Adipose tissue (tissue), 3 donors: Measurements from ENCODE around the gene ZNF165. TPM values are rescaled to one million over a fixed set of nuclear protein-coding genes. Genes with fewer than 3 reads are reported as not detected.
"Not testable (repeated sequence)": the region's sequence is repeated elsewhere in the genome, so short reads cannot be mapped to it uniquely, and the experiment has no call there.

Experiments used
- H3K27ac ChIP-seq: one replicate; pipeline ENCODE4 v1.5.1; 2013; ENCODE audit warnings: low read depth, low read length
- WGBS, 3 donors: extraction: QIAGEN DNeasy Blood & Tissue Kit; methylation state at CpG; one replicate each; pipeline ENCODE4 v1.1.7; 2013; 5-methylcytosine and 5-hydroxymethylcytosine counted together
- polyA plus RNA-seq, 3 donors: library from polyadenylated mRNA; stranded (reverse); fragments of 200-250 nt; gene quantifications; one replicate each; pipeline ENCODE4 v1.2.3, GENCODE V29; 2013
- donor health status: healthy with polysubstance abuse.
- donor health status: Bipolar disorder and iron deficiency.
- donor health status: healthy.

The ZNF165 gene
- polyA plus RNA-seq, 3 donors = 0.31 to 2.3 (median 1.0) TPM

DNA sequence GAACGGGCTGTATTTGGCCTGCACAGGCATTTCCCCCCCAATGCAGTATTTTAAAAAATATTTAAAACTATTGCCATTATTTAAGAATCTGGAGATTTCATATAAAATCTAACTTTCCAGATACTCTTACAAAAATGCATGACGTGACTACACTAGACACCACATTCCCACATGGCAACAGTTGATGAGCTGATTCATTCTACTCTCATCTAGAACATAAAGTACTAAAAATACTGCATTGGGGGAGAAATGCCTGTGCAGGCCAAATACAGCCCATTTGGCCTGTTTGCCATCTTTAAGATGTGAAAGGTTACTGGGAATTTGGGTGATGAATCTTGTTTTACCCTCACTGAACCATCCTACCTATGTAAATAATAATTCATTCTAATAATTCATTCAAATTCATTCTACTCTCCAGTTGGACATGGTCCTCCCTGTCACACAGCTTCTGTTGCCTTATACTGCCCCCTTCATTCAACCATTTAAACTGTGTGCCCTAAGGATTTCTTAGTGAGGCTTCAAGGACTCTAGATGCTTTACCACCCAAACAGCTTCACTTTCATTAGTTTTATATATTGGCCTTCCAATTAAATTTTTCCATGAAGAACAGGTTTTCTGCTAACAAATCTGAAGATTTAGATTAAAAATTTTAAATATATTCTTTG lies 37.1 kb downstream of the ZNF165 start:
- 90 to 92% (median 92%) methylated on average over 2 of the region's 2 CpGs for WGBS, 3 donors
- no peak overlapping the region for H3K27ac ChIP-seq

DNA sequence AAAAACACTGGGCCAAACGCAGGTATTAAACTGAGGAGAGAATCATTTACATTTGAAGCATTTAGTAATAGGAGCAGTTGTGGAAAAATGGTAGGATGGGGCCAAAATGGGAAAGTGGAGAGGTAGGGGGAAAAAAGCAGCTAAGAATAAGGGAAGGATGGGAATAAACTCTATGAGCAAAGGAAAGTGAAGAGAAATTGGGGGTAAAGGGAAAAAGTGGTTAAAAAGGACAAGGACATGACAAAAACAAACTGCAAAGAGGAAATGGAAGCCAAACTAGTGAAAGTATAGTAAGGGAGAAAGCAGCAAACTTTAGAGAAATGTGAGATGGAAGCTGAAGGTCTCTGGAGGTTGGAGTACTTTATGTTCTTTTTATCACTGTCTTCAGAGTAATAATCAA lies 37.8 kb downstream of the ZNF165 start:
- 75 to 90% (median 81%) methylated on average over 1 of the region's 1 CpG for WGBS, 3 donors
- H3K27ac ChIP-seq = no peak overlapping the region

DNA sequence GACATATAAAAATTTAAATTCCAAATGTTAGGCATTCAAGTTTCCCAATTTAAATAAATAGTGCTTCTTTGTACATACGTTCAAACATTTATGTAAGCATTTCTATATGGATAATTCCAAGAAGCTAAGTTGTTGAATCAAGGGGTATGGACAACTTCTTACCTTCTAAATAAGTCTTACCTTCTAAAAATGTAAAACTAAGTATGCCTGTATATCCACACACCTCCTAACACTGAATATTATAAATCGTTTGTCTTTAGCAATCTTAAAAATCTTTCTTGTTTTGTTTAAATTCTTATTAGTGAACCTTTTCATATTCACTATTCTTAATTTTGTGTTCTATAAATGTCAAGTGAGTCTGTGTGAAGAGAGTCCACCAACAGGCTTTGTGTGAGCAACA lies 41.5 kb downstream of the ZNF165 start:
- 87 to 93% (median 92%) methylated on average over 2 of the region's 2 CpGs for WGBS, 3 donors
- H3K27ac ChIP-seq = no peak overlapping the region

DNA sequence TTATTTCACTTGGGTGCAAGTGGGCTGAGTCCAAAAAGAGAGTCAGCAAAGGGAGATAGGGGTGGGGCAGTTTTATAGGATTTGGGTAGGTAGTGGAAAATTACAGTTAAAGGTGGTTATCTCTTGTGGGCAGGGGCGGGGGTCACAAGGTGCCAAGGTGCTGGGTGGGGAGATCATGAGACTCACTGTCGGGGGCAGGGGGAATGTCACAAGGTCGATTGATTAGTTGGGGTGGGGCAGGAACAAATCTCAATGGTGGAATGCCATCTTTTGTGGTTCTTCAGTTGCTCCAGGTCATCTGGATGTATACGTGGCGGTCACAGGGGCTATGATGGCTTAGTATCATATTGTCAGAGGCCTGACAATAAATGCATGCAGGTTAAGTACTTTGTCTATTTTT lies 41.9 kb downstream of the ZNF165 start:
- not testable (repeated sequence) for H3K27ac ChIP-seq
- WGBS, 3 donors = 90 to 96% (median 95%) methylated on average over 5 of the region's 5 CpGs

DNA sequence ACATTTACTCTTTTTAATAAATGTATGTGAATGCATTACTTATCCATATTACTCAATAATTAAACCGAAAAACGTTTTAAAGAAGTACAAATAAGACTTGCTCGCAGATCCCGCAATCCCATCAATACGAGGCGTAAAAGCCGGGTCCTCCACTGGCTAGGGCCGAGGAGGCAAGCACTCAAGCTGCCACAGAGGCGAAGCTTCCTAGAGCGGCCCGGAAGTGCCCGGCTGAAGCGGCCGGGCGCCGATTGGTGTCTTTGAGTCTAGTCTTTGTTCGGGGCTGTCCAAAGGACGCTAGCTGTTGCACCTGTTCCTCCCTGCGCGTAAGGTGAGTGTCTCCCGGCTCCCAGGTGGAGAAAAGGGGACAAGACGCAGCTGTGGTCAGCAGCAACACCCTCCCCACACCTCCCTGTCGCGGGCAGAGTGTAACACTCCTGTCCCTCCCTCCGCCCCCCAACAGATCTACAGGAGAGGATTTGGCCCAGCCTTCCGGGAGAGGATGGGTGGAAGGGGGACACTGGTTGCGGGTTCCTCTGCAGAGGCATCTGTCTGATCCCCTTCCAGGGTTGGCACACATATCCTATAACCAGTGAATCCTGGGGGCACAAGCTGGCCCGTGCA lies 44.1 kb downstream of the ZNF165 start, which contains the start of gene ZSCAN16:
TSS of gene ZSCAN16 (plus strand) at position 260 of the 621 bp plus-strand sequence. CDS start 835 bp downstream, outside the sequence.
- no peak within 1 kb of the TSS for H3K27ac ChIP-seq
- 0 to 1% (median 0%) methylated on average over 28 of the region's 28 CpGs for WGBS, 3 donors

DNA sequence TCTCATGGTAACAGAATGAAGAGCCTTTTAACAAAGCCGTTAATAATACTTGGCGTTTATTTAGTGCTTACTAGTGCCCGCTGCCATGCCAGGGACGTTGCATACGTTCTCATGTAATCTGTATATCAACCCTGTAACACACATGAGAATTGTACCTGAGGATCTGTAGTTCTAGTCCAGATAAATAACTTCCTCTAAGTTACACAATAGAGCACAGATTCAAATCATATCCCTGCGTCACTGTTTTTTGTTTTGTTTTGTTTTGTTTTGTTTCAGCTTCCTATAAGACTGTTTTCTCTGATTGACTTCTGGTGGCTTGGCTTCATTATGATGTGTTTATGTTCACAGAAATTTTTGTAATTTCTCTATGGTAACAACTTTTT lies 44.6 kb downstream of the ZNF165 start:
- H3K27ac ChIP-seq = no peak overlapping the region
- WGBS, 3 donors = 6 to 7% (median 6%) methylated on average over 6 of the region's 6 CpGs

DNA sequence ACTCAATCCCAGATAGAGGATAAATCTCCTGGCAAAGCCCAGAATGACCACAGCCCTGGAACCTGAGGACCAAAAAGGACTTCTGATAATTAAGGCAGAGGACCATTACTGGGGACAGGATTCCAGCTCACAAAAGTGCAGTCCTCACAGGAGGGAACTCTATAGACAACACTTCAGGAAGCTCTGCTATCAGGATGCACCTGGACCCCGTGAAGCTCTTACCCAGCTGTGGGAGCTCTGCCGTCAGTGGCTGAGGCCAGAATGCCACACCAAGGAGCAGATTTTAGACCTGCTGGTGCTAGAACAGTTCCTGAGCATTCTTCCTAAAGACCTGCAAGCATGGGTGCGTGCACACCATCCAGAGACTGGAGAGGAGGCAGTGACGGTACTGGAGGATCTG lies 45.0 kb downstream of the ZNF165 start:
- H3K27ac ChIP-seq = no peak overlapping the region
- 61 to 74% (median 63%) methylated on average over 4 of the region's 4 CpGs for WGBS, 3 donors

DNA sequence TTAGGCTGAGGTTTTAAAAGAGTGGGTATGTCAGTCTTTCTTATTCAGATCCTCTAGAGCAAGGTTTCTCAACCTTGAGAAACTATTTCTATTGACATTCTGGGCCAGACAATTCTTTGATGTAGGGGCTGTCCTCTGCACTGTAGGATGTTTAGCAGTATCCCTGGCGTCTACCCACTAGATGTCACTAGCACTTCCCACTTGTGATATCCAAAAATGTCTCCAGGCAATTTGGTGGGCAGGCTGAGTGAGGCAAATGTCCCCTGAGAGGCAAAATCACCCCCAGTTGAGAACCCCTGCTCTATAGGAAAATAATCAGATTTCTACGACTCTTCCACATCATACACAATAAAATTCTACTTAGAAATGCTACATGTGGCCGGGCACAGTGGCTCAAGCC lies 53.6 kb downstream of the ZNF165 start:
- H3K27ac ChIP-seq = no peak overlapping the region
- WGBS, 3 donors = 53 to 60% (median 58%) methylated on average over 3 of the region's 3 CpGs

DNA sequence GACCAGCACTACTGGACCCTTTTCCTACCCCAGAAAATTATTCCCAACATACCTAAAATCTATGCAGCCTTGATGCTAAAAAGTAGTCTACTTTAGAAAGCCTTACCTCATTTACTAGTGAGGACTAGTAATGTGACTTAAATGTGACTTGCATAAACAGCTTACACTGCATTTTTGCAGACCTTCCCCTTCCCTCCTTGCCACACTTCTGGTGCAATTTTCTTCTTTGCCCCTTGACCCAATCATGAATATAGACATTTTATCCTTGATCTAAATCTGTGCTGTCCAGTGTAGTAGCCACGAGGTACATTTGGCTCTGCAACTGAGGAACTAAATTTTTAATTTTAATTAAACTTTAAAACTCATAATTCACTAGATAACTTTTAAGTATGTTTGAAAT lies 54.3 kb downstream of the ZNF165 start:
- no peak overlapping the region for H3K27ac ChIP-seq
- WGBS, 3 donors = 45 to 67% (median 55%) methylated on average over 1 of the region's 1 CpG

DNA sequence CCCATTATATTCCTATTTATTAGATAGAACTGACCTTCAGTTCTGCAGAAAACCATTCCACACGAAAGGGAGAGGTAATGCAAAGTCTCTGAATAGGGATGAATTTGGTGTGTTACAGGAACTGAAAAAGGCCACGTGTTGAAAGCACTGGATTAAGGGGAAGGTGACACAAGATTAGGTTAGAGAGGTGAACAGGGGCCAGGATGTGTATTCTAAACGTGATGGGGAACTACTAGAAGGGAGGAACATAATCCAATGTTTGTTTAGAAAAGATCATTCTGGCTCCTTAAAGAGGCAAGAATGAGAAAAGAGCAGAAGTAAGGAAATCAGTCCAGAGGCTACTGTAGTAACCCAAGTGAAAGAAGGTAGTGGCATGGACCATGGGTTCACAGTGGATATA lies 55.0 kb downstream of the ZNF165 start:
- WGBS, 3 donors = 20 to 29% (median 21%) methylated on average over 3 of the region's 3 CpGs
- no peak overlapping the region for H3K27ac ChIP-seq

DNA sequence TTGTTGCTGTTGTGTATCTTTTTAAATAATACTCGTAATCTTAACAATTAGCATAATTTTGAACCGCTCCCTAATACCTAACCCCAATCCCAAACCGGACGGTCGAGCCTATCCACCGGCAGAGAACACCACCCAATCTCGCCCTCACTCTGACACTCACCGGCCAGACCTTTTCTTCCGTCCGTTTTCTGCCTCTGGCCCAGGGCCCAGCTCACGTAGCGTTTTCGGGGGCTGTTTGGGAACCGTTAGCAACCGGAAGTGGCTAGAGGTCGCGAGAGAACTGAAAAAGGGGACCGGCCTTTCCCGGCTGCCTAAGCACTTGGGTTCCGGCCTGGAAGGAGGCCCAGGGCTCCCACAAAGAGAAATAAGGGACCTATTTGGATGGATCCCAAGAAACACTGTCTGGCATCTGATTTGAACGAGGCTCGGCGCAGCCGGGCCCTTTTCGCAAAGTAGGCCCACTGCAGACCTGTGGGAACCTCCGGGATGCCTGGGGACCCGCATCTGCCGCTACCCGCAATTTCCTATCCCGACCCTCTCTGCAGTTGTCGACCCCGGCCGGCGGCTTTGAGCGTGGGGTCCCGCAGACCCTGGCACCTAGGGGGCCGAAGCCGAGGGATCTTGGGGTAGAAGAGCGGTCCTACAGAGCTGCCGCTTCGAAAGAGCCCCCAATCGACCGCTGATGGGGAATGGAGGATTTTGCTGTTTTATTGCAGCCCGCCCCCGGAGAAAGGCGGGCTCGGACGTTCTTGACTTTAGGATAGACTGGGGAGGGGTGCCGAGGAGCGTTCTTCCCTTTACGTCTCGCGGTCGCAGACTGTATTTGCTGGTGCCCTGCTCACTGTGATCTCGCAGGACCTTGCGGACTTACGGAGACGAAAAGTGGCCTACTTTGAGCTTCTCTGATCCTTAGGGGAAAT lies 56.5 kb downstream of the ZNF165 start:
- 0 to 1% (median 1%) methylated on average over 58 of the region's 58 CpGs for WGBS, 3 donors
- peak overlapping the region; percentile 26 for H3K27ac ChIP-seq

DNA sequence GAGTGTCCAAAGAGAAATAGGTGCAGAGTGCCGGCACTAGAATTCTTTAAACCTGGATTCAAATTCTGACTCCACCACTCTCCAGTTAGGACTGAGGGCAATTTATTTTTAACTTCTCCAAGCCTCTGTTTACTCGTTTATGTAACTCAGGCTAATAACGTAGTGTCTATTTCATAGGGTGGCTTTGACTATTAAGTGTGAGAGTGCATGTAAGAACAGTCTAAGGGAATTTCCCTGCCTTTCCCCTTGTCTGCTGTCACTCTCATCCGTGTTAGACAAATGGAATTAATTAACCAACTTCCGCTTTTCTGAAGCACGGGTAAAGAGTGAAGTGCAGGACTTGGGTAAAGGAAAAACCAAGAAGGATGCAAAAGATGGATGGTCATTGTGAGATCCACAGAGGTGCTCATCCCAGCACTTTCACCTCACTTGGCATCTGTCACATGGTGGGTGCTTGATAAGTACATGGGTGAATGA lies 57.2 kb downstream of the ZNF165 start:
- 1 to 4% (median 2%) methylated on average over 6 of the region's 6 CpGs for WGBS, 3 donors
- H3K27ac ChIP-seq = no peak overlapping the region

Other genes starting within 250 kb of the ZNF165 start
- not detected for gene OR2B2, start 168.2 kb upstream of the ZNF165 start, polyA plus RNA-seq
- gene OR2B6, start 123.3 kb upstream of the ZNF165 start, polyA plus RNA-seq = not detected
- gene ZSCAN16, start 44.0 kb downstream of the ZNF165 start, polyA plus RNA-seq = 1 to 10 TPM; 2.6 to 3.7 (median 2.7) TPM
- 1 to 10 TPM; 3.5 to 6.1 (median 3.7) TPM for gene ZKSCAN8, start 61.3 kb downstream of the ZNF165 start, polyA plus RNA-seq
- gene ZSCAN9, start 144.7 kb downstream of the ZNF165 start, polyA plus RNA-seq = 1 to 10 TPM; 4.7 to 5.4 (median 4.7) TPM
- gene ZKSCAN4, start 171.7 kb downstream of the ZNF165 start, polyA plus RNA-seq = 1 to 10 TPM; 1.0 to 1.7 (median 1.6) TPM
- 1 to 10 TPM; 1.2 to 3.0 (median 2.4) TPM for gene NKAPL, start 178.7 kb downstream of the ZNF165 start, polyA plus RNA-seq
- 1 to 10 TPM; 4.5 to 7.2 (median 4.9) TPM for gene ZSCAN26, start 186.6 kb downstream of the ZNF165 start, polyA plus RNA-seq
- gene PGBD1, start 201.0 kb downstream of the ZNF165 start, polyA plus RNA-seq = 1 to 10 TPM in 2 of 3 donors, under 1 TPM in 1; 0.98 to 2.8 (median 2.0) TPM